Stimulated activated naive B cell treated with anti-CD40 and anti-IgM and Interleukin-4, amounts not matched to agents 10 μg/mL and 1 μg/mL and 100 μg/mL, for 72 hours (primary cell): ENCODE measurements around the gene STX18.

Experiments used
- ATAC-seq, 2 donors: fragments of 150-1000 bp; cut with Tn5 transposase; replicated peaks; 2 replicates each; pipeline ENCODE4 v1.10.0; 2021; ENCODE audit warnings: moderate library complexity in 1 of 2
- DNase-seq: peaks from one replicate; pipeline ENCODE4 v3.0.0; 2021
- H3K27ac Mint-ChIP-seq: one replicate; pipeline ENCODE4 v1.8.0; 2022; ENCODE audit warnings: mild to moderate bottlenecking, mixed read lengths
- H3K27me3 Mint-ChIP-seq, 2 donors: one replicate each; pipeline ENCODE4 v1.8.0; 2022; ENCODE audit warnings: mixed read lengths in 2 of 2
- H3K36me3 Mint-ChIP-seq, 2 donors: one replicate each; pipeline ENCODE4 v1.8.0; 2022; ENCODE audit warnings: mixed read lengths in 2 of 2, mild to moderate bottlenecking in 1 of 2
- H3K4me1 Mint-ChIP-seq, 2 donors: one replicate each; pipeline ENCODE4 v1.8.0; 2022; ENCODE audit warnings: mixed read lengths in 2 of 2, mild to moderate bottlenecking in 1 of 2
- H3K4me3 Mint-ChIP-seq, 2 donors: one replicate each; pipeline ENCODE4 v1.8.0; 2022; ENCODE audit warnings: mild to moderate bottlenecking in 2 of 2, mixed read lengths in 2 of 2, moderate library complexity in 1 of 2
- H3K9me3 Mint-ChIP-seq, 2 donors: one replicate each; pipeline ENCODE4 v1.8.0; 2022; ENCODE audit warnings: mixed read lengths in 2 of 2, mild to moderate bottlenecking in 1 of 2

Gene STX18

GRCh38 chr4:4440333-4441061, 101.4 kb downstream of the STX18 start:
- H3K27ac Mint-ChIP-seq: no peak overlapping the region
- no peaks in the 10 kb centered on the region for H3K27me3 Mint-ChIP-seq
- no peaks in the 10 kb centered on the region for H3K9me3 Mint-ChIP-seq
- no peaks in the 10 kb centered on the region for H3K4me1 Mint-ChIP-seq
- DNase-seq (no peak), ATAC-seq (no peak)
- no peak overlapping the region for H3K4me3 Mint-ChIP-seq
- H3K36me3 Mint-ChIP-seq: peaks cover 27 to 45% of the 10 kb centered on the region in 2 donors

DNA sequence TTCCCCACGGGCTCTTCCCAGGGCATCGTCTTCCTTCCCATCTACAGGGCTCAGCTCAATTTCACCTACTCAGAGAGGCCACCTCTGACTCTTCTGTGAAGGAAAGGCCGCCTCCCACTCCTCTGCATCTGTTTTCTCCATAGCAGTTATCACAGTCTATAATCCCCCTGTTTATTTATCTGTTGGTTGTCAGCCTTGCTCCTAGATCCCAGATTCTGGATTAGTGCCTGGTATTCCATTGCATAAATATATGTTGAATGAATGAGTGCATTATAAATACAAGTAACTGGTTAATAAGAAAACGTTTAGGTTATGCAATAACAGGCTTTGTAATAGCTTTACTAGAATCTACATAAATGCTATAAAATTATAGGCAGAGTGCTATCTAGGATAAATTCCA, 102.1 kb downstream of the STX18 start:
- H3K4me3 Mint-ChIP-seq: no peak overlapping the region
- H3K27me3 Mint-ChIP-seq: no peaks in the 10 kb centered on the region
- DNase-seq (no peak), ATAC-seq (no peak)
- H3K4me1 Mint-ChIP-seq: no peaks in the 10 kb centered on the region
- peaks cover 29 to 47% of the 10 kb centered on the region in 2 donors for H3K36me3 Mint-ChIP-seq
- no peak overlapping the region for H3K27ac Mint-ChIP-seq
- no peaks in the 10 kb centered on the region for H3K9me3 Mint-ChIP-seq

DNA sequence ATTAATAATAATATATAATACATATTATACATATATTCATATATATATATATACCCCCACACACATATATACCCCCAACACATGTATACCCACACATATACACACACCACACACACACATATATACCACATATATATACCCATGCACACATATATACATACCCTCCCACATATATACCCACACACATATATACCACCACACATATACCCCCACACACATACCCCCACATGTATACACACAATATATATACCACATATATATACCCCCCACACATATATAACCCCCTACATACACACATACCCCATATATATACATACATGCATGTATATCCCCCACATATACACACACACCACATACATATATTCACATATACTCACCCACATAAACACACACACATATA, 103.0 kb downstream of the STX18 start:
- no peaks in the 10 kb centered on the region for H3K9me3 Mint-ChIP-seq
- no peaks in the 10 kb centered on the region for H3K27me3 Mint-ChIP-seq
- ATAC-seq (no peak), DNase-seq (no peak)
- H3K27ac Mint-ChIP-seq: no peak overlapping the region
- no peaks in the 10 kb centered on the region for H3K4me1 Mint-ChIP-seq
- H3K4me3 Mint-ChIP-seq: no peak overlapping the region
- H3K36me3 Mint-ChIP-seq: peaks cover 26 to 45% of the 10 kb centered on the region in 2 donors

DNA sequence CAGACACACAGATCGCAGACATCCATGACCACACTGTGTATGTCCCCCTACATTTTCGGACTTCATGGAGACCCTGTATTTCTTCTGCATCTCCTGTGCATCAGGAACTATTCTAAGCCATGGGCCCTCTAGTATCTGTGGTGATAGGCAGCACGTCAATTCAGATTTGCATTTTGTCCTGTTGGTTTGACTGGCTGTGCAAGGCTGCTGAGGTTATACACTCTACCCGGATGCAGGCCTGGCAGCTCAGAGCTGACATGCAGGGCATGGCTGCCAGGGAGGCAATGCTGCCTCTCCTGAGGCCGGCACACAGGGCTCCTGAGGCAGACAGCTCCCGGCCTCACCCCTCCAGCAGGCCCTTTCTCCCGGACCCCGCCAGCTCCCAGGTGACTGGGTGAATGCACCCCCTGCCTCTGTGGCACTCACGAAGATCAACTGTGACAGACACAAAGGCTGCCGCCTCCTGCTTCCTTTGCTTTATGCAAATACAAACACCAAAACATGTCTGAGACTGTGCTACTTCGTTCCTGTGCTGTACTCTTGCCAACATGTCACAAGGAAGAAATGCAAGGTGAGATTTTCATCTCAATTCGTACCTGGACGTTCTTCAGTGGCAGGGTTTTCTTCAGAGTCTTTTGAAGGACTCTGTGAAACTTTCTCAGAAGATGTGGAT, 103.9 kb downstream of the STX18 start:
- H3K4me1 Mint-ChIP-seq: no peaks in the 10 kb centered on the region
- H3K9me3 Mint-ChIP-seq: no peaks in the 10 kb centered on the region
- H3K27ac Mint-ChIP-seq: no peak overlapping the region
- ATAC-seq: no peak
- no peak for DNase-seq
- no peaks in the 10 kb centered on the region for H3K27me3 Mint-ChIP-seq
- H3K4me3 Mint-ChIP-seq: no peak overlapping the region
- peaks cover 27 to 45% of the 10 kb centered on the region in 2 donors for H3K36me3 Mint-ChIP-seq

DNA sequence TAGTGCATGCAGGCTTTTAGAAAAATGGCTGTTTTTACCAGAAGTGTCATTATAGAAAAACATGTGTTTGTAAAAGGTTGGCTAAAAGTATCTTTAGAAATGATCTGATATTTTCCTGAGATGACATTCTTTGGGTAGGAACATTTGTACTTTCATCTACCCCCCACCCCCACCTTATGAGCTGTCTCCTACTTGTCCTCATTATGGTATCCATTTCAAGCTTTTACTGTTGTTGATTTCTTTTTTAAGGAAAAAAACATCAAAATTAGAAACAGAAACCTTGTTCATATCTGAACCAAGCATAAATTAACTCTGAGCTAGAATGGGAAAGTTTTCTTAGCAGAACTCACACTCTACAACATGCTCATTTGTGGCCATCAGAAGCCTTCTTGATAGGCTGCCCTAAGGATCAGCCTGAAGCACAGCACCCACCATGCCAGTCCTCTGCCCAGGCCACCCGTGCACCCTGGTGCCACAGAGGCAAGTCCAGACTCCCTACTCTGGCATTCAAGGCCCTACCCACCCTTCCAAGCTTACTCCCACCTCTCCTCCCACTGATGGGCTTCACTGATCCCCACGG, 105.5 kb downstream of the STX18 start:
- ATAC-seq (no peak), DNase-seq (no peak)
- H3K9me3 Mint-ChIP-seq: no peaks in the 10 kb centered on the region
- no peak overlapping the region for H3K4me3 Mint-ChIP-seq
- no peak overlapping the region for H3K27ac Mint-ChIP-seq
- H3K27me3 Mint-ChIP-seq: no peaks in the 10 kb centered on the region
- H3K36me3 Mint-ChIP-seq: peaks cover 31 to 50% of the 10 kb centered on the region in 2 donors
- no peaks in the 10 kb centered on the region for H3K4me1 Mint-ChIP-seq

- DNase-seq (no peak), ATAC-seq (no peak)
- Mint-ChIP-seq H3K27ac (no peak overlapping the region), H3K9me3 (no peaks in the 10 kb centered on the region), H3K36me3 (peaks cover 37 to 48% of the 10 kb centered on the region in 2 donors), H3K27me3 (no peaks in the 10 kb centered on the region), H3K4me3 (no peak overlapping the region), H3K4me1 (no peaks in the 10 kb centered on the region)
These were observed 107.9 kb downstream of the STX18 start for GRCh38 chr4:4433941-4434340.

DNA sequence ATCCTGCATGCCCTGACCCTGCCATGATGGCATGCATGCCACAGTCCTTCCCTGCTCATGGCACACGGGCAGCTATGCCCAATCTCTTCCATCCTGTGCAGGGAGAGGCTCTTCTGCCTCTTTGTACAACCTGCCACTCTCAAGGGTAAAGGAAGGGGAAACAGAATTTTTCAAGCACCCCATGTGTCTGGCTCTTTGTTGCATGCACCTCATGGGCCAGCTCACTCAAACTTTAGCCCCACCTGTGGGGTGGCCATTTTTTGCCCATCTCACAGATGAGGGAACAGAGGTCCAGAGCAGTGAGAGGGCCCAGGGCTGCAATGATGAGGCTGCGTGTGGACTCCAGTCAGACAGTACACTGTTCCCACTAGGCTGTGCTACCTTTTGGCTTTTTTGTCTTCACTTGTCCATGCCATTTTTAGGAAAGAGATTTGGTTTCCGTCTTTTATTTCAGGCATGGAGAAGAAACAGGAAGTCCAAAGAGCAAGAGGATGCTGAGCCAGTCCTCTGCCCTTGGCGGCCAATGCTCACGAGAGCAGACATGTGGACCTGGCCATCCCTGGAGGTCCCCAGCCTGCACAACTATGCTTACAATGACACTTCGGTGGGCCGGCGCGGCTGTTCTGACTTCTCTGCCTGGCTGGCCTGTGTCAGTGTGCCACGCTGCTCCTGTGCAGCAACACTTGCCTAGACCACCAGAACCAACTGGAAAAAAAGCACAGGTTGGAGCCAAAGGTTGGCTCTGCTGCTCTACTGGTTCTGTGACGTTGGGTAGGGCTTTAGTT, 109.3 kb downstream of the STX18 start:
- no peaks in the 10 kb centered on the region for H3K27me3 Mint-ChIP-seq
- peaks cover 32 to 44% of the 10 kb centered on the region in 2 donors for H3K36me3 Mint-ChIP-seq
- H3K27ac Mint-ChIP-seq: no peak overlapping the region
- H3K9me3 Mint-ChIP-seq: no peaks in the 10 kb centered on the region
- no peaks in the 10 kb centered on the region for H3K4me1 Mint-ChIP-seq
- DNase-seq (no peak), ATAC-seq (no peak)
- H3K4me3 Mint-ChIP-seq: no peak overlapping the region

- Mint-ChIP-seq H3K4me3 (no peak overlapping the region), H3K9me3 (no peaks in the 10 kb centered on the region), H3K27me3 (no peaks in the 10 kb centered on the region), H3K27ac (no peak overlapping the region), H3K36me3 (peaks cover 26 to 45% of the 10 kb centered on the region in 2 donors), H3K4me1 (no peaks in the 10 kb centered on the region)
- DNase-seq (no peak), ATAC-seq (peak; percentile 76 to 78)
These were observed 111.2 kb downstream of the STX18 start for GRCh38 chr4:4430492-4431195.

- ATAC-seq (no peak), DNase-seq (no peak)
- Mint-ChIP-seq H3K9me3 (no peaks in the 10 kb centered on the region), H3K4me1 (no peaks in the 10 kb centered on the region), H3K4me3 (no peak overlapping the region), H3K27ac (no peak overlapping the region), H3K27me3 (no peaks in the 10 kb centered on the region), H3K36me3 (peaks cover 27 to 40% of the 10 kb centered on the region in 2 donors)
These were observed 112.6 kb downstream of the STX18 start for GRCh38 chr4:4428966-4429875.

DNA sequence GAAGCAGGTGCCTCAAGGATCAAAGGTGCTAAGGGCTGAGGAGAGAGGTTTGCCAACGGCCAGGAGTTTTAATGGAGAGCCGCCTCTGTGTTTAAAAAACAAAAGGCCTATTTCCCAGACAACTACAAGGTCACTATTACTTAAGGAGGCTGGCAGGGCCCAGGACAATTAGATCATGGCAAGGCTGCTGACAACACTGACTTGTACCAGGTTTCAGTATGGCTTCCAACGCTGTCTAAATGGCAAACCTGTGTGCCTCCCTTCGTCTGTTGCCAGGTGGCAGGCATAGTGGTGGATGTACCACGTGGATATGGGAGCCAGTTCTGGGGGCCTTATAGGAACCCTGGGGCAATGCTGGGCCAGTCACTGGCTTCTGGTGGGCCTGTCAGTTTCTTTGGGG, 114.0 kb downstream of the STX18 start:
- no peaks in the 10 kb centered on the region for H3K9me3 Mint-ChIP-seq
- H3K27ac Mint-ChIP-seq: no peak overlapping the region
- no peak for ATAC-seq
- no peaks in the 10 kb centered on the region for H3K27me3 Mint-ChIP-seq
- no peak for DNase-seq
- no peaks in the 10 kb centered on the region for H3K4me1 Mint-ChIP-seq
- peaks cover 25 to 47% of the 10 kb centered on the region in 2 donors for H3K36me3 Mint-ChIP-seq
- no peak overlapping the region for H3K4me3 Mint-ChIP-seq

DNA sequence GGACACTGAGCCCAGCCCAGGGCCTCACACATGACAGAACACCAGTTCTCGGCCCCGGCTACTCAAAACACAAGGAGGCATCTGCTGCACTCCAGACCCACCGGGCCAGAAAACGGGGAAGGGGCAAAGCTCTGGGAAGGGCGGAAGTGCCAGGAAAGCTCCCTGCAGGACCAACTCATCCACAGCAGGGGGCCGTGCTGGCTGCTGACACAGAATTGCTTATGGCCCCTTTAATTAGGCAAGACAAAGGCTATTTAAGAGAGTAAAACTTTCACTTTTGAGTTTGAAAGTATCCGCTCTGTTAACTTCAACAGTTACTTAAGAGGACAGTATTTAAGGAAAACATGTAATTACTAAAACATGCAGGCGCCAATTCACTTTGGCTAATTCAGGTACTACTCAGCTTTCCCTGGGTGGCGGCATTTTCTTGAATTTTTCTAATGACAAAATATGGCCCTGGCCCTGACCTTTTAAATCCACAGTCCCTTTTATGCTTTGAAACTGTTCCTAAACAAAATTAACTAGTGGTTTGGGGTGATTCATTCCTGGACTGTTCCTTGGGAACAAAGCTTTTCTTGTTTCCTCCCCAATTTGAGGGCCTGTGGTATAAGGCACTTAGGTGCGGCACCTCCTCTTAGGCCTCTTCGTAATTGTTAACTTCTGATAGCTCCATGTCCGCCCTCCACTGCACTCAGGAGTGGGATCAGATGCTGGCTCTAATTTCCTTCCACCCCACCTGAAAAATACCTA, 114.6 kb downstream of the STX18 start:
- H3K36me3 Mint-ChIP-seq: peaks cover 22 to 48% of the 10 kb centered on the region in 2 donors
- no peaks in the 10 kb centered on the region for H3K9me3 Mint-ChIP-seq
- ATAC-seq: no peak
- no peaks in the 10 kb centered on the region for H3K27me3 Mint-ChIP-seq
- H3K4me3 Mint-ChIP-seq: no peak overlapping the region
- DNase-seq: no peak
- no peaks in the 10 kb centered on the region for H3K4me1 Mint-ChIP-seq
- H3K27ac Mint-ChIP-seq: no peak overlapping the region

DNA sequence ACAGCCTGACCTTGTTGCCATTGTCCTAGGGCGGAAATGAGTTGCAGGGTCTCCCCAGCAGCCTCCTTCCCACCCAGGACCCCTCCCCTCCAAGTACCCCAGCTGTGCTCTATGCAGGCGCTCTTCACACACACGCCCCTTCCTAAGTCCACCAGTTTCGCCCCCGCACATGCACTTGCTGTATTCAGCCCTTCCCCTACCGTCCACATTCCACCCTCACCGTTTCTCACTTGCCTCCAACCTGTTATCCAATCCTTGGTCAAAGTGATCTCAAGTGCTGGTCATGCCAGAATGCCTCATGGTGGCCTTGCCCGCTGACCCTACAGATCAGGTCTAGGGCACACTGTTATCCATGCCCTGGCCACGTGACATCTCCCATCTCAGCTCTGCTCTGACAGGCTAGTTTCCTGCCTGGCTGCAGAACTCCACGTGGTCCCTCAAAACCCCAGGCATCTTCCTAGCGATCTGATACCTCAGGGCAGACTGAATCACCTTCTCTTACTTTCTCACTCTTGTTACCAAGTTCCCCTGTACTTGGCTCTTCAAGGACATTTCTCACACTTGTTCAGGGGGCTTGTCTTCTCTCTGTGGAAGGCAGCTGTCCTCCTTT, 115.2 kb downstream of the STX18 start:
- H3K4me1 Mint-ChIP-seq: no peaks in the 10 kb centered on the region
- H3K27me3 Mint-ChIP-seq: no peaks in the 10 kb centered on the region
- H3K27ac Mint-ChIP-seq: peak overlapping the region; percentile 21
- no peaks in the 10 kb centered on the region for H3K9me3 Mint-ChIP-seq
- ATAC-seq (no peak), DNase-seq (no peak)
- H3K36me3 Mint-ChIP-seq: peaks cover 23 to 48% of the 10 kb centered on the region in 2 donors
- no peak overlapping the region for H3K4me3 Mint-ChIP-seq
